Upper lobe of left lung (tissue), 6 donors: ENCODE data around the gene CASP12. TPM values are rescaled to one million over a fixed set of nuclear protein-coding genes. Genes with fewer than 3 reads are reported as not detected.
A peak's percentile ranks its signal among the peaks of the same experiment; 100 is the strongest.

Source experiments
- ATAC-seq, 2 donors: fragments of 200-7000 bp; cut with Tn5 transposase; one replicate each; pipeline ENCODE4 v1.9.1; 2022; ENCODE audit warnings: mild to moderate bottlenecking in 2 of 2, moderate library complexity in 2 of 2; ENCODE audit not compliant: low FRiP score in 2 of 2
- DNase-seq, 2 donors: peaks; one replicate each; pipeline ENCODE4 v3.0.0-alpha.2; 2019 to 2020
- H3K27ac ChIP-seq, 4 donors: fragments of 200-600 bp; sonication (generic); one replicate each; pipeline ENCODE4 v1.5.1; 2016 to 2019
- H3K27me3 ChIP-seq, 4 donors: fragments of 200-600 bp; sonication (generic); one replicate each; pipeline ENCODE4 v1.5.1; 2017 to 2019
- H3K36me3 ChIP-seq, 4 donors: fragments of 200-600 bp; sonication (generic); one replicate each; pipeline ENCODE4 v1.5.1; 2016 to 2019
- H3K4me1 ChIP-seq, 4 donors: fragments of 200-600 bp; sonication (generic); one replicate each; pipeline ENCODE4 v1.5.1; 2018 to 2019
- H3K4me3 ChIP-seq, 4 donors: fragments of 200-600 bp; sonication (generic); one replicate each; pipeline ENCODE4 v1.5.1; 2017 to 2019; ENCODE audit warnings: mild to moderate bottlenecking in 2 of 4, moderate library complexity in 1 of 4
- H3K9me3 ChIP-seq, 4 donors: fragments of 200-600 bp; sonication (generic); one replicate each; pipeline ENCODE4 v1.5.1; 2018 to 2019
- EP300 ChIP-seq, 4 donors: sonication (generic); formaldehyde crosslinking; IDR thresholded peaks; one replicate each; pipeline ENCODE4 v1.5.1; 2017; ENCODE audit warnings: antibody characterized with exemption in 4 of 4, control low read depth in 2 of 4
- POLR2A ChIP-seq, 4 donors: fragments of 450-650 bp; IDR thresholded peaks; one replicate each; pipeline ENCODE4 v1.5.1; 2016 to 2017; ENCODE audit warnings: antibody characterized with exemption in 4 of 4, mild to moderate bottlenecking in 2 of 4
- POLR2AphosphoS5 ChIP-seq, 2 donors: sonication (generic); formaldehyde crosslinking; IDR thresholded peaks; one replicate each; pipeline ENCODE4 v1.5.1; 2017; ENCODE audit warnings: antibody characterized with exemption in 2 of 2
- WGBS, 2 donors: methylation state at CpG; one replicate each; pipeline ENCODE4 v1.1.5; 2017 to 2018; 5-methylcytosine and 5-hydroxymethylcytosine counted together
- total RNA-seq, 6 donors: library from RNA; depleted of rRNA in 4 of 6; stranded (reverse); fragments of >200 nt in 4 of 6; gene quantifications; one replicate each; pipeline versions ENCODE4 v1.1.0 to v1.2.1, GENCODE V29; 2016 to 2021
- TF ChIP-seq, protein P1 (sequence below), 6 experiments: fragments of 450-650 bp in 4 of 6; fragments of 200-600 bp in 2 of 6; sonication (generic) in 2 of 6; IDR thresholded peaks; one replicate each; pipeline ENCODE4 v1.5.1; 2016 to 2019; ENCODE audit warnings: antibody characterized with exemption in 6 of 6
- donor health status: DM: no; HTN: no; CAD: no; lungs with moderate emphysema.
- donor health status: DM: no; HTN: yes; CAD: no; lungs with severe emphysema.

CASP12 gene
- total RNA-seq, 6 donors from 2014 or later, result 0.91 to 9.5 (median 1.4) TPM

DNA sequence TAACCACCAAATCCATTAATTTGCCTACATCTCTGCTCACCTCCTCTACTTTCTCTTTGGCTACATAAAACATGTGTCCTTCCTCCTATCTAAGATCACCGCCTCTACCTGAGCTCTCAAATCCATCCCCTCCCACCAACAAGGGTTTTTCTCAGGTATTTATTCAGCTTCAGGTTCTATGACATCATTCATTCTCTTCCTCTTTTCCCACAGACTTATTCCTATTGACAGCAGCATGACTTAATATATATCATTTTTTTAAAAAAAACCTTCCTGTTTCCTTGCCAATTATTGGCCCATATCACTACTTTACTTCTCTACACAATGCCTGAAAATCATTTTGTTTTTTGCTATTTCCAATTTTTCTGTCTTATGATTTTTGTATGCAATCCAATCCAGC is 4.4 kb downstream of the CASP12 start:
- no peaks in the 10 kb centered on the region for H3K9me3 ChIP-seq
- H3K4me1 ChIP-seq, result peaks cover 0 to 4% (median 2%) of the 10 kb centered on the region in 4 donors
- no peak overlapping the region for H3K4me3 ChIP-seq
- no peaks in the 10 kb centered on the region for H3K36me3 ChIP-seq
- TF ChIP-seq EP300 (IDR thresholded peaks at IDR 0.05) (no peak), POLR2AphosphoS5 (IDR thresholded peaks at IDR 0.05) (no peak), POLR2A (IDR thresholded peaks at IDR 0.05) (no peak)
- TF ChIP-seq, protein P1, sequence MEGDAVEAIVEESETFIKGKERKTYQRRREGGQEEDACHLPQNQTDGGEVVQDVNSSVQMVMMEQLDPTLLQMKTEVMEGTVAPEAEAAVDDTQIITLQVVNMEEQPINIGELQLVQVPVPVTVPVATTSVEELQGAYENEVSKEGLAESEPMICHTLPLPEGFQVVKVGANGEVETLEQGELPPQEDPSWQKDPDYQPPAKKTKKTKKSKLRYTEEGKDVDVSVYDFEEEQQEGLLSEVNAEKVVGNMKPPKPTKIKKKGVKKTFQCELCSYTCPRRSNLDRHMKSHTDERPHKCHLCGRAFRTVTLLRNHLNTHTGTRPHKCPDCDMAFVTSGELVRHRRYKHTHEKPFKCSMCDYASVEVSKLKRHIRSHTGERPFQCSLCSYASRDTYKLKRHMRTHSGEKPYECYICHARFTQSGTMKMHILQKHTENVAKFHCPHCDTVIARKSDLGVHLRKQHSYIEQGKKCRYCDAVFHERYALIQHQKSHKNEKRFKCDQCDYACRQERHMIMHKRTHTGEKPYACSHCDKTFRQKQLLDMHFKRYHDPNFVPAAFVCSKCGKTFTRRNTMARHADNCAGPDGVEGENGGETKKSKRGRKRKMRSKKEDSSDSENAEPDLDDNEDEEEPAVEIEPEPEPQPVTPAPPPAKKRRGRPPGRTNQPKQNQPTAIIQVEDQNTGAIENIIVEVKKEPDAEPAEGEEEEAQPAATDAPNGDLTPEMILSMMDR (IDR thresholded peaks at IDR 0.05), result no peak
- no peaks in the 10 kb centered on the region for H3K27me3 ChIP-seq
- DNase-seq (no peak), ATAC-seq (no peak)
- H3K27ac ChIP-seq, result no peak overlapping the region
- 94 to 100% methylated on average over 1 of the region's 1 CpG for WGBS, 2 donors

DNA sequence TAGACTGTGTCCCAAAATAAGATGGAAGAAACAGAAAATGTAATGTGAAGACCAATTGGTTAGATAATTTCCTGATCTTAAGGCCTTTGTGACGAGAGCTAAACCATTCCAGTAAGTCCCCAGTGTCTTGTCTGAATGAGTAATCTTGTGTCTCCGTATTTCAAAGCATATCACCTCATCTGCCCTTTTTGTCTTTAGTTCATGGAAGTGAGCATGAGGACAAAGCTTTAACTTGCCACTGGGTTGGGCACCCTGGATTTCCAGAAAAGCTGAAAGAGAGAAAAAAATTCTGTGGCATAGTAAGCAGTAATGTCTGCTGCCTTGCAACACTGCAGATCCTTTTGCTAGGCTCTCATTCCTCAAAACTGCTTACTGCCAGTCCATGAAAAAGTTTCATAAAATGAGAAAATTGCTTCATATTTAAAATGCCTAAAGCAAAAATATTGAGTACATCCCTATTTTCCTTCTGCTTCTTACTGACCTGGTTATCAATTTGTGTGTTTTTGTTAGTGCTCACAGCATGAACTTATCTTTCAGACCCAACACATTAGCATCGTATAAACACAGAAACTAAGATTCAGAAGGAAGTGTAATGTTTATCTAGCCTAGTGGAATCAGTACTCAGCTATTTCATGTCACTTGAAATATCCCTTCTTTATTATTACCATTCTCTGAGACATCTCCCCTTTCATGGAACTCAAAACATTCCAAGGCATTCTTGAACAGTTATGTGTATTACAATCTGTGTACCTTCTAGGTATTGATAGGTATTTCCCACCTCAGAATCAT is 5.3 kb downstream of the CASP12 start:
- H3K27me3 ChIP-seq, result no peaks in the 10 kb centered on the region
- TF ChIP-seq POLR2AphosphoS5 (IDR thresholded peaks at IDR 0.05) (no peak), POLR2A (IDR thresholded peaks at IDR 0.05) (no peak), EP300 (IDR thresholded peaks at IDR 0.05) (no peak)
- TF ChIP-seq, protein P1 (IDR thresholded peaks at IDR 0.05), result no peak
- H3K4me3 ChIP-seq, result no peak overlapping the region
- H3K36me3 ChIP-seq, result no peaks in the 10 kb centered on the region
- WGBS, 2 donors, result 37 to 53% methylated on average over 3 of the region's 3 CpGs
- H3K9me3 ChIP-seq, result no peaks in the 10 kb centered on the region
- H3K27ac ChIP-seq, result peak overlapping the region in 1 of 4 donors; percentile 31
- DNase-seq, result no peak
- H3K4me1 ChIP-seq, result peaks cover 0 to 4% (median 2%) of the 10 kb centered on the region in 4 donors
- ATAC-seq, result no peak

DNA sequence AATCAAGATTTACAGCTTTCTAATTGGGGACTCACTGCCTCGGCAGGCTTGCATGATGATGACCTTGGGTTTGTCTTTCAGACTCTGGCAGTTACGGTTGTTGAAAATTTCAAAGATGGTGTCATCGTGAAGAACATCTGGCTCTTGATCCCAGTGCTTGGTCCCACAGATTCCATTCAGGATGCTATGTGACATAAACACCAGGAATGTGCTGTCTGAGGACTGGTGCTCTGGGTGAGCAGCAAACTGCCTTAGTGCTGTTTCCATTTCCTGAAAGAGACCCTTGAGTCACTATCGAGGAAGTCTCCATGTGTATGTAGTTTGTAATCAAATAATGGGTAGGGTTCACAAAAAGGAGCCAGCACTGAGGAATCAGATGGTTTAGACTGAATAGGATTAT is 7.1 kb downstream of the CASP12 start:
- ATAC-seq, result no peak
- peaks cover 0 to 4% (median 0%) of the 10 kb centered on the region in 4 donors for H3K36me3 ChIP-seq
- no peaks in the 10 kb centered on the region for H3K27me3 ChIP-seq
- H3K4me3 ChIP-seq, result no peak overlapping the region
- H3K27ac ChIP-seq, result no peak overlapping the region
- H3K4me1 ChIP-seq, result peaks cover 0 to 4% (median 2%) of the 10 kb centered on the region in 4 donors
- H3K9me3 ChIP-seq, result no peaks in the 10 kb centered on the region
- no peak for TF ChIP-seq POLR2AphosphoS5 (IDR thresholded peaks at IDR 0.05)
- TF ChIP-seq, protein P1 (IDR thresholded peaks at IDR 0.05), result no peak
- TF ChIP-seq EP300 (IDR thresholded peaks at IDR 0.05), result no peak
- no peak for TF ChIP-seq POLR2A (IDR thresholded peaks at IDR 0.05)
- 81 to 85% methylated on average over 4 of the region's 4 CpGs for WGBS, 2 donors
- no peak for DNase-seq

DNA sequence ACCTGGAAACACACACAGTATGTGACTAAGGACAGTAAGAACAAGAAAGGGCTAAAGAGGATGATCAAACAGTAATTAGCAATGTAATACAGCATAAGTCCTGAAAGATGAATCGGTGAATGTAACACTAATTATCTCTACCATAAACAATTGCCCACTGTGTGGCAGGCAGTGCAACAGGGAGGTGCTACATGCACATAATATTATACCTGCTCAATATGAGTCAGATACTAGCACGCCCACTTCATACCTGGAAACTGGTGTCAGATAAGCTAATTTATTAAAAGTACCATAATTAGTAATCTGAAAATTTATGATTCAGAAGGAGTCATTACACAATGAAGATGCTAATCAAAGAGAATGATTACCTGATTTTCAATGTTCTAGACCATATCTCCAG is 14.9 kb downstream of the CASP12 start:
- DNase-seq, result no peak
- Histone ChIP-seq H3K27me3 (no peaks in the 10 kb centered on the region), H3K4me1 (no peaks in the 10 kb centered on the region), H3K36me3 (peaks cover 0 to 4% (median 0%) of the 10 kb centered on the region in 4 donors), H3K27ac (no peak overlapping the region), H3K9me3 (no peaks in the 10 kb centered on the region), H3K4me3 (no peak overlapping the region)
- ATAC-seq, result no peak
- TF ChIP-seq POLR2A (IDR thresholded peaks at IDR 0.05) (no peak), POLR2AphosphoS5 (IDR thresholded peaks at IDR 0.05) (no peak), EP300 (IDR thresholded peaks at IDR 0.05) (no peak)
- TF ChIP-seq, protein P1 (IDR thresholded peaks at IDR 0.05), result no peak
- WGBS, 2 donors, result 96 to 100% methylated on average over 2 of the region's 2 CpGs
